ENCODE measurements around the gene MAP2K3.

DNA sequence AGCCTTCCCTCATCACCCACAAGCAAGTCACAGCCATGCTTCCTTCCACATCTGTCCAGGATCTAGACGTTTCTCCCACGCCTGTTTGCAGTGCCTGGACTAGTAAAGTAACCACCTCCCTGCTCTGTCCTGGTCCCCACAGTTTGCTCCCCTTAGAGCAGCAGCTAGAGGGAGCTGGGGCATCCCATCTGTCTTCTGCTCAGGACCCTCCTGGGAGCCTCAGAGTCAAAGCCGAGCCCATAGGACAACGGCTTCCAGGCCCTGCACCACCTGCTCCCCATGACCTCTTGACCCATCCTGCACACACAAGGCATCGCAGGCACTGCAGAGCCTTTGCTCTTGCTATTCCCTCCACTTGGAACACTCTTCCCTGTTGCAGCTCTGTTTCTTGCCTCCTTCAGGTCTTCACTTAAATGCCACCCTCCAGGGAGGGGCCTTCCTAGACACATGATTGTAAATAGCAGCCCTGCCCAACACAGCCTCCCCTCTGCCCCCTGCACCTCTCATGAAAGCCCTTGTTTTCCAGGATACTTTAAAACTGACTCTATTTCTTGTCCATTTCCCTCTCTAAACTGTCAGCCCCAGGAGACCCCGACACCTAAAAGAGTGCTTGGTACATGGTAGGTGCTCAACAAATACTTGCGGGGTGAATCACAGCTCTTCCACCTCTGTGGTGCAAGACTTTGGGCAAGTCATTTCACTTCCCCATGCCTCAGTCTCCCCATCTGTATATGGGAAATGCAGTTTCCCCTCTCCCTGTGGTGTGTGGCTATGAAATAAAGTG, 34.4 kb upstream of the MAP2K3 start:
- TF ChIP-seq, protein P1, sequence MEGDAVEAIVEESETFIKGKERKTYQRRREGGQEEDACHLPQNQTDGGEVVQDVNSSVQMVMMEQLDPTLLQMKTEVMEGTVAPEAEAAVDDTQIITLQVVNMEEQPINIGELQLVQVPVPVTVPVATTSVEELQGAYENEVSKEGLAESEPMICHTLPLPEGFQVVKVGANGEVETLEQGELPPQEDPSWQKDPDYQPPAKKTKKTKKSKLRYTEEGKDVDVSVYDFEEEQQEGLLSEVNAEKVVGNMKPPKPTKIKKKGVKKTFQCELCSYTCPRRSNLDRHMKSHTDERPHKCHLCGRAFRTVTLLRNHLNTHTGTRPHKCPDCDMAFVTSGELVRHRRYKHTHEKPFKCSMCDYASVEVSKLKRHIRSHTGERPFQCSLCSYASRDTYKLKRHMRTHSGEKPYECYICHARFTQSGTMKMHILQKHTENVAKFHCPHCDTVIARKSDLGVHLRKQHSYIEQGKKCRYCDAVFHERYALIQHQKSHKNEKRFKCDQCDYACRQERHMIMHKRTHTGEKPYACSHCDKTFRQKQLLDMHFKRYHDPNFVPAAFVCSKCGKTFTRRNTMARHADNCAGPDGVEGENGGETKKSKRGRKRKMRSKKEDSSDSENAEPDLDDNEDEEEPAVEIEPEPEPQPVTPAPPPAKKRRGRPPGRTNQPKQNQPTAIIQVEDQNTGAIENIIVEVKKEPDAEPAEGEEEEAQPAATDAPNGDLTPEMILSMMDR (IDR thresholded peaks at IDR 0.05 in 4 of 5, conservative IDR thresholded peaks at IDR 0.05 in 1 of 5), result no peak
- no peak for TF ChIP-seq POLR2A (IDR thresholded peaks at IDR 0.05)

All from gastrocnemius medialis (tissue), 4 donors.